ENCODE data around the gene HMGA1.
"Not testable (repeated sequence)": the region's sequence is repeated elsewhere in the genome, so short reads cannot be mapped to it uniquely, and the experiment has no call there.

Gene HMGA1

DNA sequence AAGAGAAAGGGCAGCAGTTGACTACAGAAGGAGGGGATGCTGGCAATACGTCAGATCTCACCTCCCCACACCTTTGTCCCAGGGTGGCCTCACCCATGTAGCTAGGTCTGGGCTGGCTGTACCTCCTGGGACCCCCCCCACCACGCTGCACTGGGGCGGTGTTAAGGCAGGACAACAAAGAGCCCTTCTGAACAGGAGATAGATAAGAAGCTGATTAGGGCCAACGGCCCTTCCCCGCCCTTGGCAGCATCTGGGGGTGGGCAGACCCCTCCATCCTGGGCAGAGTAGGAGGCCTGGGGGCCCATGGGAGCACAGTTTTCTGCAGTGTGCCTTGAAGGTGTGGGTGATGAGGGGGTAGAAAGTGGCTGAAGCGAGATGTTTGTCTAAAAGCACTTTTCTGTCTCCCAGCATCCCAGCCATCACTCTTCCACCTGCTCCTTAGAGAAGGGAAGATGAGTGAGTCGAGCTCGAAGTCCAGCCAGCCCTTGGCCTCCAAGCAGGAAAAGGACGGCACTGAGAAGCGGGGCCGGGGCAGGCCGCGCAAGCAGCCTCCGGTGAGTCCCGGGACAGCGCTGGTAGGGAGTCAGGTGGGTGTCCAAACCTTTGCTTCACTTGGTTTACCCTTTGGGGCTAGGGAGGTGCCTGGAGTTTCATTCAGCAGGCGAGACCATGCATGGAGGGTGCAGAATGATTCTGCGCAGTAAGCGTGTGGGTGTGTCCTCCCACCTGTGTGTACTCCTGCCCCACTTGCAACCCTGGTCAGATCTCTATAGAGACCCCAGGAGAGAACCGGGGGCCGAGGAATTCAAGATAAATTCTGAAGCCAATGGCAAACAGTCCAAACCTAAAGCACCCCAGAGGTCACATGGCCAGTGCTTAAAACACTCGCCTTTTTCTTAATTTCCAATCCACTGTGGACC is 3.9 kb downstream of the HMGA1 start:
- no peak for DNase-seq (ENCODE audit: low read depth)
- no peak overlapping the region for H3K4me3 ChIP-seq (ENCODE audit: low read depth, low read length)
- TF ChIP-seq, protein P1, sequence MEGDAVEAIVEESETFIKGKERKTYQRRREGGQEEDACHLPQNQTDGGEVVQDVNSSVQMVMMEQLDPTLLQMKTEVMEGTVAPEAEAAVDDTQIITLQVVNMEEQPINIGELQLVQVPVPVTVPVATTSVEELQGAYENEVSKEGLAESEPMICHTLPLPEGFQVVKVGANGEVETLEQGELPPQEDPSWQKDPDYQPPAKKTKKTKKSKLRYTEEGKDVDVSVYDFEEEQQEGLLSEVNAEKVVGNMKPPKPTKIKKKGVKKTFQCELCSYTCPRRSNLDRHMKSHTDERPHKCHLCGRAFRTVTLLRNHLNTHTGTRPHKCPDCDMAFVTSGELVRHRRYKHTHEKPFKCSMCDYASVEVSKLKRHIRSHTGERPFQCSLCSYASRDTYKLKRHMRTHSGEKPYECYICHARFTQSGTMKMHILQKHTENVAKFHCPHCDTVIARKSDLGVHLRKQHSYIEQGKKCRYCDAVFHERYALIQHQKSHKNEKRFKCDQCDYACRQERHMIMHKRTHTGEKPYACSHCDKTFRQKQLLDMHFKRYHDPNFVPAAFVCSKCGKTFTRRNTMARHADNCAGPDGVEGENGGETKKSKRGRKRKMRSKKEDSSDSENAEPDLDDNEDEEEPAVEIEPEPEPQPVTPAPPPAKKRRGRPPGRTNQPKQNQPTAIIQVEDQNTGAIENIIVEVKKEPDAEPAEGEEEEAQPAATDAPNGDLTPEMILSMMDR (conservative IDR thresholded peaks at IDR 0.05; ENCODE audit: low read depth, low read length): no peak

DNA sequence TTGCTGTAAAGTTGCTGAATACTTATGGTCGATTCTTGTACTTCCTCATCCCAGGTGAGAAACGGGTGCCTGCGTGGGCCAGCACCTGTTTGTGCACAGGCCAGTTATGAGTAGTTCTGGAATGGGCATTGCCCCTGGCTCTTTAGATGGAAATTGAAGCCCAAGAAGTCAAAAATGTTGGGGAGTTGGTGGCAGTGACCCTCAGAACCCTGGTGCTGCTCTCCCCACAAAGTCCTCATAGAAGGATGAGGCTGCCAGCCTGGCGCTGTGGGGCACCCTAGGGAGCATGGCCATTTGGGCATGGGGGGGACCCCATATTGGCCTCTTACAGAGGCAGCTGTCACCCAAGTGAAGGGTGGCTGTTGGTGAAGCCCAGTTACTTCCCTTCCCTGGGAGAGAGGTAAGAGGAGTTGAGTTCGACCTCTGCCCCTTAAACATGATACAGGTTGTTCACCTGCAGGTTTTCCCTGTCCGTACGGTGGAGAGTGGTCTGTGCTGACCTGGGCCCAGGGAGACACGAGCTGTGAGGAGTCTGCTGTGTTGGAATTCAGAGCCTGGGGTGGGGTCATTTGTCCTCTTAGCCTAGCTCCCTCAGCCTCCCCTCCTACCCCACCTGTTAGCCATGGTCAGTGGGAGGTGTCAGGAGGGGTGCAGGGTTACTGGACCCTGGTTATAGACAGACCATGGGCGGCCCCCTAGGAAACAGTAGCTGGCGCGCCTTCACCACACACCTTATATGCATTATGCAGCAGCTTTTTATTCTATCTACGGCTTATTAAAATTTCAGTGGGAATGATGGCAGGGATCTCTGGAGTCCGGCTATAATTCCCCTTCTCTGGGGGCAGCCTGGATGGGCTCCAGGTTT is 4.9 kb downstream of the HMGA1 start:
- no peak overlapping the region for H3K4me3 ChIP-seq (ENCODE audit: low read depth, low read length)
- TF ChIP-seq, protein P1 (conservative IDR thresholded peaks at IDR 0.05; ENCODE audit: low read depth, low read length): no peak
- DNase-seq (ENCODE audit: low read depth): no peak

DNA sequence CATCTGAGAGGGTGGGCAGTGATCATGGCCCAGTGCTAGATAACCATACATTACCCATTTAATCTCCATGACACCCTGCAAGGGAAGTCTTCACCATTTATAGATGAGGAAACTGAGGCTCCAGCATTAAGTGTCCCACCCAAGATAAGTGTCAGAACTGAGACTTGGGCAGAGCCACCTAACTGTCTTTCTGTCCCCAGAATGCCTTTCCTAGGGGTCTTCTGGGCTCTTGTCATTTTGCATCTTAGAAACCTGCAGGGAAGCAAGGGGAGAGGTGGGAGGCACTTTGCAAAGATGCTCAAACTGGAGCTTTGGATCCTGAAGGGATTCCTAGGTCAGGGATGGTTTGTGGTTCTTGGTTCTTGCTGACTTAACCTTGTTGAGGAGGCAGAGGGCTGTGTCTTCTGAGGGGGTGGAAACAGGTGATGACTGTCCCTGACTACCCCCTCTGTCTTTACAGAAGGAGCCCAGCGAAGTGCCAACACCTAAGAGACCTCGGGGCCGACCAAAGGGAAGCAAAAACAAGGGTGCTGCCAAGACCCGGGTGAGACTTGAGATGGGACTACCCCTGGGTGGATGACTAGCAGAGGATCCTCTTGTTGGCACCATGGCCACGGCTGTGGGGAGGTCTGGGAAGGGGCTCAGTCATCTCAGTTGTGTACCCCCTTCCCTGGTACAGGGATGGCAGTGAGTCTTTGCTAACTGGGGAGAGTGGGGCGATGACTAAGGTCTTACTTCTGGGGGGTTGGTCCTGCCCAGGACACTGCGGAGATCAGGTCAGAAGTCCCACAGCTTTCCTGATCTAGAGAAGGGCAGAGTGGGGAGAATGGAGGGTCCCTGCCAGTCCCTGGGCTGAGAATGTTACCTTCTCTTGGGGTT is 5.8 kb downstream of the HMGA1 start:
- TF ChIP-seq, protein P1 (conservative IDR thresholded peaks at IDR 0.05; ENCODE audit: low read depth, low read length): no peak
- no peak overlapping the region for H3K4me3 ChIP-seq (ENCODE audit: low read depth, low read length)
- no peak for DNase-seq (ENCODE audit: low read depth)

DNA sequence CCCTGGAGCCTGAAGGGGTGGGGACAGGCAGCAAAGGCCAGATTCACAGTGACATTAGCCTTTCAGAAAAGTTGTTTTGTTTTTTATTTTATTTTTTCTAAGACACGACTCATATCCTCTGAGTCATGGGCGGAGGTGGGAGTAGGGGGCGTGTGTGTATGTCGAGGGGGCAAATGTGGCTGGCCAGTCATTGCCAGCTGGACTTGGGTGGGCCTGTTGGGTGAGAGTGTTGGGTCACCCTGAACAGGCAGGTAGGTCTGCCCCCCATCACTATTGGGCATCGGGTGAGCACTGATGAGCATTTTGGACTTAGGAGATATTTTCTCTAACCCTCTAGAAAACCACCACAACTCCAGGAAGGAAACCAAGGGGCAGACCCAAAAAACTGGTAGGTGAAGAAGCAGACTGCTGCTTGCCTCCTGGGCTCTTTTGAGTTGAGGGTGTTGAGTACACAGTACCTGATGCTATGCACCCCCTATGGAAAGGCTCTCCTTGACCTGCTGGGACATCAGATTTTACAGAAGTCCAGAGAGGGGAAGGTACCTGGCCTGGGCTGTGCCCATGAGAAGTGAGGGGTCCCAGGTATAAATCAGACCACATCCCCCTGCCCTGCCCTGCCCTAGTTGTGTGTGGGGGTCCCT is 6.6 kb downstream of the HMGA1 start:
- TF ChIP-seq, protein P1 (conservative IDR thresholded peaks at IDR 0.05; ENCODE audit: low read depth, low read length): no peak
- H3K4me3 ChIP-seq (ENCODE audit: low read depth, low read length): no peak overlapping the region
- DNase-seq (ENCODE audit: low read depth): no peak

DNA sequence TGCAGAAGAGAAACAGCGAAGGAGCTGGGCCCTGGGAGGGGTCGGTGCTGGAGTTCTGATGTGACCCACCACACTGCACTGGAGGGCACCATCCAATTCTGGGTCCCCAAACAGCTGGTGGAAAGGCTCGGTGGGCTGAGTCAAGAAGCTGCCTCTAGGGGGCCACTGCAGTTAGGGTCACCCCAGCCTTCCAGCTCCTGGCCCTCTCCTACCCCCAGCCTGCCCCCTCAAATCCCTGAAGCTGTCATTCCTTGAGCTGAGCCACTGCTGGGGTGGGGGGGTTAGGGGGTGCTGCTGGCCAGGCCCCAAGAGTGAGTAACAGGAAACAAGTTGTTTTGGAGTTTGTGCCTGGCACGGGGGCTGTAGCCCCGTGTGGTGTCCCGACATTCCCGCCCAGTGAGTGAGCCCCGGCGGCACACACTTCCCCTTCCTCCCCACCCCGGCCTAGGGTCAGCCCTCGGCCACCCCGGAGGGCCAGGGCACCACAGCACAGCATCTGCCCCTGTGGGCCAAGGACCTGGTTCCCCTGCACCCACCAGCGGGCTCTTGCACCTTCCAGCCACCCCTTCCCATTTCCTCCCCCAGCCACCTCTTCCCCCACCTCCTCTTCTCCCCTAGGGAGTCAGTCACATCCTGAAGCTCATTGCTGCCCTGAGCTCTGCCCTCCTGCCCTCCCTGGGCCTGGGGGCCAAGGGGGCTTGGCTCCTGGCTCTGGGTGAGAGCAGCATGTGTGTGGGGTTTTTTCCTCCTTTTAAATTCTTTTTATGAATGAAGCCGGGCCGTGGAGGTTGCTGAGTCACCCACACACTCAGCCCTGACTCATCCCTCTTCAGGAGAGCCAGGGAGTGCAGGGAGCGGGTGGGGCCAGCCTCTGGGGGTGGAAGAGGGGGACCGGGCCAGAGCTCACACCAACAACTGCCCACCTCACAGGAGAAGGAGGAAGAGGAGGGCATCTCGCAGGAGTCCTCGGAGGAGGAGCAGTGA is 7.5 kb downstream of the HMGA1 start:
- H3K4me3 ChIP-seq (ENCODE audit: low read depth, low read length): peak overlapping the region; percentile 4
- TF ChIP-seq, protein P1 (conservative IDR thresholded peaks at IDR 0.05; ENCODE audit: low read depth, low read length): peak; percentile 61
- DNase-seq (ENCODE audit: low read depth): peak; percentile 92

DNA sequence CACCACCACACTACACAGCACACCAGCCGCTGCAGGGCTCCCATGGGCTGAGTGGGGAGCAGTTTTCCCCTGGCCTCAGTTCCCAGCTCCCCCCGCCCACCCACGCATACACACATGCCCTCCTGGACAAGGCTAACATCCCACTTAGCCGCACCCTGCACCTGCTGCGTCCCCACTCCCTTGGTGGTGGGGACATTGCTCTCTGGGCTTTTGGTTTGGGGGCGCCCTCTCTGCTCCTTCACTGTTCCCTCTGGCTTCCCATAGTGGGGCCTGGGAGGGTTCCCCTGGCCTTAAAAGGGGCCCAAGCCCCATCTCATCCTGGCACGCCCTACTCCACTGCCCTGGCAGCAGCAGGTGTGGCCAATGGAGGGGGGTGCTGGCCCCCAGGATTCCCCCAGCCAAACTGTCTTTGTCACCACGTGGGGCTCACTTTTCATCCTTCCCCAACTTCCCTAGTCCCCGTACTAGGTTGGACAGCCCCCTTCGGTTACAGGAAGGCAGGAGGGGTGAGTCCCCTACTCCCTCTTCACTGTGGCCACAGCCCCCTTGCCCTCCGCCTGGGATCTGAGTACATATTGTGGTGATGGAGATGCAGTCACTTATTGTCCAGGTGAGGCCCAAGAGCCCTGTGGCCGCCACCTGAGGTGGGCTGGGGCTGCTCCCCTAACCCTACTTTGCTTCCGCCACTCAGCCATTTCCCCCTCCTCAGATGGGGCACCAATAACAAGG is 8.5 kb downstream of the HMGA1 start:
- not testable (repeated sequence) for H3K4me3 ChIP-seq (ENCODE audit: low read depth, low read length); DNase-seq (ENCODE audit: low read depth)

DNA sequence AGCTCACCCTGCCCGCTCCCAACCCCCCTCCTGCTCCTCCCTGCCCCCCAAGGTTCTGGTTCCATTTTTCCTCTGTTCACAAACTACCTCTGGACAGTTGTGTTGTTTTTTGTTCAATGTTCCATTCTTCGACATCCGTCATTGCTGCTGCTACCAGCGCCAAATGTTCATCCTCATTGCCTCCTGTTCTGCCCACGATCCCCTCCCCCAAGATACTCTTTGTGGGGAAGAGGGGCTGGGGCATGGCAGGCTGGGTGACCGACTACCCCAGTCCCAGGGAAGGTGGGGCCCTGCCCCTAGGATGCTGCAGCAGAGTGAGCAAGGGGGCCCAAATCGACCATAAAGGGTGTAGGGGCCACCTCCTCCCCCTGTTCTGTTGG is 9.1 kb downstream of the HMGA1 start:
- not testable (repeated sequence) for H3K4me3 ChIP-seq (ENCODE audit: low read depth, low read length); DNase-seq (ENCODE audit: low read depth)
